Activated B cell treated with CpG ODN at 0.5 μM for 24 hours (primary cell): ENCODE measurements around the gene MKX. TPM values are rescaled to one million over a fixed set of nuclear protein-coding genes. Genes with fewer than 3 reads are reported as not detected.

Experiments
- ATAC-seq: fragments of 200-7000 bp; cut with Tn5 transposase; one replicate; pipeline ENCODE4 v1.10.0; 2021; ENCODE audit warnings: low read depth, mild to moderate bottlenecking, moderate library complexity
- CTCF ChIA-PET: fragments of 350-600 bp; sonication (Branson Sonifier 250); formaldehyde crosslinking; loops from one replicate; lab custom pipeline; 2021; ENCODE audit warnings: antibody characterized with exemption; lab: Charles Lee
- POLR2A ChIA-PET: fragments of 350-600 bp; sonication (Branson Sonifier 250); formaldehyde crosslinking; loops from one replicate; lab custom pipeline; 2021; ENCODE audit warnings: antibody characterized with exemption; lab: Charles Lee
- DNase-seq: peaks from one replicate; pipeline ENCODE4 v3.0.0; 2022
- H3K27ac Mint-ChIP-seq: one replicate; pipeline ENCODE4 v1.8.0; 2020; ENCODE audit warnings: mixed read lengths
- H3K27me3 Mint-ChIP-seq: one replicate; pipeline ENCODE4 v1.8.0; 2021; ENCODE audit warnings: mixed read lengths
- H3K36me3 Mint-ChIP-seq: one replicate; pipeline ENCODE4 v1.8.0; 2021; ENCODE audit warnings: low read depth, mixed read lengths
- H3K4me1 Mint-ChIP-seq: one replicate; pipeline ENCODE4 v1.8.0; 2021; ENCODE audit warnings: mixed read lengths
- H3K4me3 Mint-ChIP-seq: one replicate; pipeline ENCODE4 v1.8.0; 2020; ENCODE audit warnings: mild to moderate bottlenecking, mixed read lengths
- H3K9me3 Mint-ChIP-seq: one replicate; pipeline ENCODE4 v1.8.0; 2020; ENCODE audit warnings: mixed read lengths
- CTCF ChIP-seq: fragments of 200-600 bp; IDR thresholded peaks from one replicate; pipeline ENCODE4 v1.8.0; 2022; ENCODE audit warnings: antibody characterized with exemption, mild to moderate bottlenecking
- intact Hi-C: fragments of 100-400 bp; cut with micrococcal nuclease; formaldehyde crosslinking; loops from one replicate; pipeline ENCODE4 v1.15.1; 2024
- total RNA-seq: library from RNA; stranded (reverse); gene quantifications from 2 replicates; pipeline ENCODE4 v1.2.3, GENCODE V29; 2022

The MKX gene
- total RNA-seq, 1 donor from 2014 or later = not detected

- H3K4me1 Mint-ChIP-seq = no peaks in the 10 kb centered on the region
- peaks cover 12% of the 10 kb centered on the region for H3K27me3 Mint-ChIP-seq
- DNase-seq = no peak
- ChIA-PET CTCF (no interaction called here), POLR2A (no interaction called here)
- no peak overlapping the region for H3K4me3 Mint-ChIP-seq
- no peak overlapping the region for H3K27ac Mint-ChIP-seq
- TF ChIP-seq CTCF = no peak
- intact Hi-C loops = no loop called here
- H3K36me3 Mint-ChIP-seq = no peaks in the 10 kb centered on the region
- no peak for ATAC-seq
- H3K9me3 Mint-ChIP-seq = peaks cover 5% of the 10 kb centered on the region
Measured at GRCh38 chr10:27646604-27647175, 98.9 kb downstream of the MKX start.

- Mint-ChIP-seq H3K27ac (no peak overlapping the region), H3K36me3 (no peaks in the 10 kb centered on the region), H3K27me3 (peaks cover 12% of the 10 kb centered on the region), H3K4me1 (no peaks in the 10 kb centered on the region), H3K9me3 (peaks cover 5% of the 10 kb centered on the region), H3K4me3 (no peak overlapping the region)
- CTCF ChIA-PET = no interaction called here
- intact Hi-C loops = no loop called here
- POLR2A ChIA-PET = no interaction called here
- DNase-seq (no peak), ATAC-seq (no peak)
- TF ChIP-seq CTCF = no peak
Measured at GRCh38 chr10:27646194-27646593, 99.4 kb downstream of the MKX start.

- Mint-ChIP-seq H3K27ac (no peak overlapping the region), H3K36me3 (no peaks in the 10 kb centered on the region), H3K9me3 (peaks cover 7% of the 10 kb centered on the region), H3K4me3 (no peak overlapping the region), H3K27me3 (peaks cover 6% of the 10 kb centered on the region), H3K4me1 (no peaks in the 10 kb centered on the region)
- intact Hi-C loops = no loop called here
- ChIA-PET CTCF (no interaction called here), POLR2A (no interaction called here)
- ATAC-seq (no peak), DNase-seq (no peak)
- no peak for TF ChIP-seq CTCF
Measured at GRCh38 chr10:27644307-27644939, 101.2 kb downstream of the MKX start.

- DNase-seq (no peak), ATAC-seq (no peak)
- H3K27ac Mint-ChIP-seq = no peak overlapping the region
- intact Hi-C loops = no loop called here
- CTCF ChIA-PET = interaction anchor here (1.2 kb wide), 1 partner anchor 14 kb away, joined by 3 read pairs; no protein-coding TSS in a partner anchor
- H3K9me3 Mint-ChIP-seq = peaks cover 7% of the 10 kb centered on the region
- peaks cover 4% of the 10 kb centered on the region for H3K27me3 Mint-ChIP-seq
- no peak for TF ChIP-seq CTCF
- POLR2A ChIA-PET = no interaction called here
- H3K4me1 Mint-ChIP-seq = no peaks in the 10 kb centered on the region
- no peak overlapping the region for H3K4me3 Mint-ChIP-seq
- no peaks in the 10 kb centered on the region for H3K36me3 Mint-ChIP-seq
Measured at GRCh38 chr10:27643301-27643700, 102.3 kb downstream of the MKX start.

GRCh38 chr10:27642023-27642589 lies 103.5 kb downstream of the MKX start:
- no peaks in the 10 kb centered on the region for H3K36me3 Mint-ChIP-seq
- H3K27ac Mint-ChIP-seq = no peak overlapping the region
- H3K27me3 Mint-ChIP-seq = no peaks in the 10 kb centered on the region
- ChIA-PET POLR2A (no interaction called here), CTCF (no interaction called here)
- H3K4me1 Mint-ChIP-seq = no peaks in the 10 kb centered on the region
- intact Hi-C loops = no loop called here
- no peak for TF ChIP-seq CTCF
- DNase-seq (no peak), ATAC-seq (no peak)
- H3K9me3 Mint-ChIP-seq = peaks cover 7% of the 10 kb centered on the region
- H3K4me3 Mint-ChIP-seq = no peak overlapping the region
